ENCODE data around the gene CACNA1H. TPM values are rescaled to one million over a fixed set of nuclear protein-coding genes. Genes with fewer than 3 reads are reported as not detected.
"Not testable (repeated sequence)": the region's sequence is repeated elsewhere in the genome, so short reads cannot be mapped to it uniquely, and the experiment has no call there.

The CACNA1H gene
- total RNA-seq, 2 donors from 2014 or later = 67.3 to 79.2 TPM

DNA sequence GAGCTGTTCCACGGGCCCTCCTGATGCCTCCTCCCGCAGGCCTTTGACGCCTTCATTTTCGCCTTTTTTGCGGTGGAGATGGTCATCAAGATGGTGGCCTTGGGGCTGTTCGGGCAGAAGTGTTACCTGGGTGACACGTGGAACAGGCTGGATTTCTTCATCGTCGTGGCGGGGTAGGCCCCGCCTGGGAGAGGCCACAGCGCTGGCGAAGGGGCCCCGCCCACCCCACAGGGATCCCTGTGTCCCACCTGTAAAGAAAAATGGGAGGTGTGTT, 42.4 kb downstream of the CACNA1H start:
- intact Hi-C loops (cut with DNase I) = loop anchor here (2.0 kb wide), 1 partner anchor 89 kb away; no protein-coding TSS in a partner anchor

DNA sequence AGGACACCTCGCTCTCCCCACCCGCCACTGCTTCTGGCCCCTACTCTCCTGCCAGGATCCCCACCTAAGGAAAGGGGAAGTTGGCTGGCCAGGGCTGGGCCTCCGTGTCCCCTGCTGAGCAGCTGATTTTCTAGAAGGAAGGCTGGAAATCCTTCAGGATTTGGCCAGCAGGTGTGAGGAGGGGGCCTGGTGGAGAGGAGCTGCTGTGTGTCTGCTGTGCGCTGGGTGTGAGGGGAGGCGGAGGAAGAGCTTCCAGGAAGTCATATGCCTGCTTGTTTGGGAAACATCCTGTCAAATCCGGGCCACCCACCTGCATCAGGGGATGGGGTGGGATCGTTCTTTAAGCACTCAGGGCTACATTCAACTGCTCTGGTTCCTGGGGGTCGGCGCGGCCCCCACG, 43.6 kb downstream of the CACNA1H start:
- intact Hi-C loops (cut with DNase I) = no loop called here
- no peak for DNase-seq (ENCODE audit: low spot score)

More for the DNA sequence above, 42.4 kb downstream of the CACNA1H start:
- DNase-seq (ENCODE audit: low spot score) = no peak

DNA sequence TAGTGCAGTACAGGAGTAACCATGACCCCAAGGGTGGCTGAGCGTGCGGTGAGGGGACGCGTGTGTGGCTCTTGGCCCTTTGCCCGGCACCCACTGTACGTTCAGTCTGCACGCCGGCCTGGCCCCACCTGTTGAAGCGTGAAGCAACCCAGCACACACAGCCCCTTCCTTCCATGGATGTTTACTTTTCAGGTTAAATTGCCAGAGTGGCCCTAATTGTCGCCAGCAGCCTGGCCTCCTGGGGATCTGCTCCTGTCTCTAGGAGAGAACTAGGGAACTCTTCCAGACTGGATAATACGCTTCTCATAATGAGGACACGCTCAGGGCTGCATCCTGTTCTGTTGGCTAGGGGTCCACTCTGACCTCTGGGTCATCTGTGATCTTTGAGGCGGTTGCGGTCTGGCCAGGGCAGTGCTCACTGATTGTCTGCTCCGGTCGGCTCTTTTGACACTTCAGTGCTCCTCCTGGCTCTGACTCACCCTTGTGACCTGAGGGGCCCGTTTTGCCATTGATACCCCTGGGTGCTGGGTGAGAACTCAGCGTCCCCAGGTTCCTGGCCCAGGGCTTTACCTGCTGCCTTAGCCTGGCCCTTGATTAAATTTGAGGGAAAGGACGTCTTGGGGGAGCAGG, 44.4 kb downstream of the CACNA1H start:
- intact Hi-C loops (cut with DNase I) = no loop called here
- DNase-seq (ENCODE audit: low spot score) = no peak

DNA sequence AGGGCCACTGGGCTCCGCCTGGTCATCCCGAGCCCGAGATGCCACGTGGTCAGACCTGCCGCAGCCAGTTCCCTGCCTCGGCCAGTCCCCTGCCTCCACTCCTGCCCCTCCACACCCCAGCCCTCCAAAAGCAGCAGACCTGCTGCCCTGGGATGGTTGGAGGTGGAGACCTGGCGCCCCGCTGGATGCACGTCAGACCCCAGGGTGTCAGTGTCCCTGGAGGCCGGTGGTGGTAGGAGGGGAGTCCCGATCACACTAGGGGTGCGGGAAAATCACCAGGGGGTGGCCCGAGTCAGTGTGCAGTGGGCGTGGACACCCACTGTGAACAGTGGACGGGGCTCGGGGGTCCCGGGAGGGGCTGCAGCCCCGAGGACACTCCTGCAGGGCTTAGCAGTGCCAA, 45.3 kb downstream of the CACNA1H start:
- intact Hi-C loops (cut with DNase I) = no loop called here
- no peak for DNase-seq (ENCODE audit: low spot score)

DNA sequence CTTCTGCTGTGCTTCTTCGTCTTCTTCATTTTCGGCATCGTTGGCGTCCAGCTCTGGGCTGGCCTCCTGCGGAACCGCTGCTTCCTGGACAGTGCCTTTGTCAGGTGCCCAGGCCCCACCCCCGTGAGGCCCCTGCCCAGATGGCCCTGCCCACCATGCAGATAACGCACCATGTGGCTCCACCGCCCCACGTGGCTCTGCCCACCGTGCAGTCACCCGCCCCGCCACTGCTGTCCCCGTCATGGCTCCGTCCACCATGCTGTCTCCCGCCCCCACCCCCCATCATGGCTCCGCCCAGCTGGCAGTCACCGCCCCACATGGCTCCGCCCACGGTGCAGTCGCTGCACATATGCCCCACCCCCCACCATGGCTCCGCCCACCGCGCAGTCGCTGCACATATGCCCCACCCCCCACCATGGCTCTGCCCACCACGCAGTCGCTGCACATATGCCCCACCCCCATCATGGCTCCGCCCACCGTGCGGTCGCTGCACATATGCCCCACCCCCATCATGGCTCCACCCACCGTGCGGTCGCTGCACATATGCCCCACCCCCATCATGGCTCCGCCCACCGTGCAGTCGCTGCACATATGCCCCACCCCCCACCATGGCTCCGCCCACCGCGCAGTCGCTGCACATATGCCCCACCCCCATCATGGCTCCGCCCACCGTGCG, 45.9 kb downstream of the CACNA1H start:
- intact Hi-C loops (cut with DNase I) = not testable (repeated sequence)

DNA sequence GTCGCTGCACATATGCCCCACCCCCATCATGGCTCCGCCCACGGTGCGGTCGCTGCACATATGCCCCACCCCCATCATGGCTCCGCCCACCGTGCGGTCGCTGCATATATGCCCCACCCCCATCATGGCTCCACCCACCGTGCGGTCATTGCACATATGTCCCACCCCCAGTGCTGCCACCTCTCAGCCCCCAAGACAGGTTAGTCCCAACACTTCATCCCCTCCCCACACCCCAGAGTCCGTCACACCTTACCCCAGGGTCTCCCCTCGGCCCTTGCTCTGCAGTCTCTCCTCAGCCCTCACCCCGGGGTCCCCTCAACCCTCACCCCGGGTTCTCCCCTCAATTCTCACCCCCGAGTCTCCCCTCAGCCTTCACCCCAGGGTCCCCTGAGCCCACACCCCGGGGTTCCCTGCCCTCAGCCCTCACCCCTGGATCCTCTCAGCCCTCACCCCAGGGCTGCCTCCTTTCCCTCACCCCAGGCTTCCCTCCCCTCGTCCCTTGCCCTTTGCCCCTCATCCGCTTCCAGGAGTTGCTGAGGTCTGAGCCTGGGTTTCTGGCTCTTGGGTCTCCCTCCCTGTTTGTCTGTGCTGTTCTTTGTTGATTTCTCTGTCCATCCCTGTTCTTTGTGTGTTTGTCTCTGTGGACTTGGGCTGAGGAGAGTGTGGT, 46.6 kb downstream of the CACNA1H start:
- DNase-seq (ENCODE audit: low spot score) = no peak
- intact Hi-C loops (cut with DNase I) = no loop called here

More for the DNA sequence above, 45.9 kb downstream of the CACNA1H start:
- not testable (repeated sequence) for DNase-seq (ENCODE audit: low spot score)

DNA sequence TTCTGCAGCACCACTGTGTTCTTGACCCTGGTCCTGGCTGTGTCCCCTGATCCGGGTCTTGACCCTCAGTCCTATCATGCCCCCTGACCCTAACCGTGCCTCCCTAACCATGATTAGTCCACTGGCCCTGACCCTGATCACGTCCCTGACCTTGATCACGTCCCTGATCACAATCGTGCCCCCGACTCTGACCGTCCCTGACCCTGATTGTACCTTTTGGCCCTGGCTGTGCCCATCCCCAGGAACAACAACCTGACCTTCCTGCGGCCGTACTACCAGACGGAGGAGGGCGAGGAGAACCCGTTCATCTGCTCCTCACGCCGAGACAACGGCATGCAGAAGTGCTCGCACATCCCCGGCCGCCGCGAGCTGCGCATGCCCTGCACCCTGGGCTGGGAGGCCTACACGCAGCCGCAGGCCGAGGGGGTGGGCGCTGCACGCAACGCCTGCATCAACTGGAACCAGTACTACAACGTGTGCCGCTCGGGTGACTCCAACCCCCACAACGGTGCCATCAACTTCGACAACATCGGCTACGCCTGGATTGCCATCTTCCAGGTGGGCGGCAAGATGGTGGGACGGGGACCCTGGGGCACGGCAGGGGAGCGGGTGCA, 47.2 kb downstream of the CACNA1H start:
- intact Hi-C loops (cut with DNase I) = no loop called here
- no peak for DNase-seq (ENCODE audit: low spot score)

DNA sequence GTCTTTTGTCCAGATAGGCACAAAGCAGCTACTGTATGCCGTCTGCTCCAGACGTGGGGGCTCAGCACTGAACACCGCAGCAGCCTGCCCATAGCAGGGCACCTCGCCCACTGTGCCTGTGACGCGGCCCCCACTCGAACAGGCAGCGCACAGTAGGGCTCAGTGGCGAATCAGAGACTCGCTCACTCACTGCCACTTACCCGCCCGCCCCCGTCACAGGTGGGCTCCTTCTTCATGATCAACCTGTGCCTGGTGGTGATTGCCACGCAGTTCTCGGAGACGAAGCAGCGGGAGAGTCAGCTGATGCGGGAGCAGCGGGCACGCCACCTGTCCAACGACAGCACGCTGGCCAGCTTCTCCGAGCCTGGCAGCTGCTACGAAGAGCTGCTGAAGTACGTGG, 48.5 kb downstream of the CACNA1H start:
- DNase-seq (ENCODE audit: low spot score) = no peak

DNA sequence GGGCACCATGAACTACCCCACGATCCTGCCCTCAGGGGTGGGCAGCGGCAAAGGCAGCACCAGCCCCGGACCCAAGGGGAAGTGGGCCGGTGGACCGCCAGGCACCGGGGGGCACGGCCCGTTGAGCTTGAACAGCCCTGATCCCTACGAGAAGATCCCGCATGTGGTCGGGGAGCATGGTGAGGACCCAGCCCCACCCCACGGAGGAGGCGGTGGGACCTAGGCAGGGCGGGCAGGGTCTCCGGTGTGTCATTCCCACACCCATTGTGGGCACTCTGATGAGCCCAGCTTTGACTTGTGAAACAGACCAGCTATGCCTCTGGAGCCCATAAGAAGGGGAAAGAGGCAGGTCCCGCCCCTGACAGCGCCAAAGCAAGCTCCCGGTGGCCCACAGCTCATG, 49.4 kb downstream of the CACNA1H start:
- intact Hi-C loops (cut with DNase I) = no loop called here
- no peak for DNase-seq (ENCODE audit: low spot score)

More for the DNA sequence above, 48.5 kb downstream of the CACNA1H start:
- intact Hi-C loops (cut with DNase I) = no loop called here

DNA sequence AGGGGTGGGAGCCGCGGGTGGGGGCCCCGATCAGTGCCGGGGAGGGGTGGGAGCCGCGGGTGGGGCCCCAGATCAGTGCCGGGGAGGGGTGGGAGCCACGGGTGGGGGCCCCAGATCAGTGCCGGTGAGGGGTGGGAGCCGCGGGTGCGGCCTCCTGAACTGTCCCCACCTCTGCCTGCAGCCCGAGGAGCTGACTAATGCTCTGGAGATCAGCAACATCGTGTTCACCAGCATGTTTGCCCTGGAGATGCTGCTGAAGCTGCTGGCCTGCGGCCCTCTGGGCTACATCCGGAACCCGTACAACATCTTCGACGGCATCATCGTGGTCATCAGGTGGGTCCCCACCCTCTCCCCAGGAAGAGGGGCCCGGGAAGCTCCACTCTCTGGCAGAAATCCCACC, 52.0 kb downstream of the CACNA1H start:
- intact Hi-C loops (cut with DNase I) = no loop called here
- no peak for DNase-seq (ENCODE audit: low spot score)

DNA sequence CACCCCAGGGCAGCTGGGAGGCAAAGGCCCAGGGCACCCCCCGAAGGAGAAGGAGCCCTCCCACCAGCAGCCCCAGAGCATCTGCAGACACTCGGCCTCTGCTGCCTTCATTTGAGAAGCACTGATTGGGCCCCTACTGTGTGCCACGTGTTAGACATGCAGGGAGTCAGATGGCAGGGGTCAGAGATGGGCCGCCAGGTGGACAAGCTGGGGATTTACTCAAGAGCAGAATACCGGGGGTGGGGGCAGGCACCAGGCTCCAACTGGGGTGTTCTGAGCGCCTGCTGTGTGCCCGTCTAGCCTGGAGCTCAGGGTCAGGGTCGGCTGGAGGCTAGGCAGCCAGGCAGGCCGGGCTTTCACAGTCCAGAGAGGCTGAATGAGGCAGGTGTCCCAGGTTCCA, 53.4 kb downstream of the CACNA1H start:
- DNase-seq (ENCODE audit: low spot score) = no peak
- intact Hi-C loops (cut with DNase I) = no loop called here

DNA sequence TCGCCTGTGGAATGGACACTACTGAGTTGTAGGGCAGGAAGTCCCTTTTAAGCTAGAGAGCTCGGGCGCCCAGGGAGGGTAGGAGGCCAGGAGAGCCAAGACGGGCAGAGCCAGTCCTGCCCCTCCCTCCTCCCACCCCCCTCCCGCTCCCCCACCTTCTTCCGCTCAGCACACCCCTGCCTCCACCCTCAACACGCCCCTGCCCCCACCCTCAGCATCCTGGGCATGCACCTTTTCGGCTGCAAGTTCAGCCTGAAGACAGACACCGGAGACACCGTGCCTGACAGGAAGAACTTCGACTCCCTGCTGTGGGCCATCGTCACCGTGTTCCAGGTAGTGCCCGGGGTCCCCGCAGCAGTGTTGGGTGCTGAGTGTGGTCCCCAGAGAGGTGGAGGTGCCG, 53.9 kb downstream of the CACNA1H start:
- intact Hi-C loops (cut with DNase I) = no loop called here
- DNase-seq (ENCODE audit: low spot score) = no peak

DNA sequence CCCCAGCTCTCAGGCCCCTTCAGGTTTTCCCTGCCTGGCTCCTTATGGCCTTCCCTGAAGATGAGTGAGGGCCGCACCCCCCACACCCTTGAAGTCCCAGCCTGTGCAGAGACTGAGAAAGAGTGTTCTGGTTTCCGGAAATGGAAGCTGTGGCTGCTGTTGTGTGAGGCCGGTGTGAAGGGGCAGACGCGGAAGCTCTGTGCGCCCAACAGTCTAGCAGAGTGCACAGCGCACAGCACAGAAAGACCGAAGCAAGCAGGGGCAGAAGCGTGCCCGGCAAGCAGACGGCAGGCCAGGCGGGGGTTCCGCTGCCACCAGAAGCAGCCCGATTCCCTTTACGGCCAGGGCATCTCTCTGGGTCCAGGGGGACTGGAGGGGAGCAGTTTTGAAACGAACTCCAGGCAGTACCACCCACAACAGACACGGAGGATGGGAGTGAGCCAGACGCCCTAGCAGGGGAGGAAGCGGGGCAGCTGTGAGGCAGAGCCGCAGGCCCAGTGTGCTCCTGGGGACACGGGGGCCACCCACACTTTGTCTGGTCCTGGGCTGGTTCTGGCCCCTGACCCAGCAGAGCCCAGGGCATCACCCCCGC, 55.4 kb downstream of the CACNA1H start:
- DNase-seq (ENCODE audit: low spot score) = no peak
- intact Hi-C loops (cut with DNase I) = no loop called here

DNA sequence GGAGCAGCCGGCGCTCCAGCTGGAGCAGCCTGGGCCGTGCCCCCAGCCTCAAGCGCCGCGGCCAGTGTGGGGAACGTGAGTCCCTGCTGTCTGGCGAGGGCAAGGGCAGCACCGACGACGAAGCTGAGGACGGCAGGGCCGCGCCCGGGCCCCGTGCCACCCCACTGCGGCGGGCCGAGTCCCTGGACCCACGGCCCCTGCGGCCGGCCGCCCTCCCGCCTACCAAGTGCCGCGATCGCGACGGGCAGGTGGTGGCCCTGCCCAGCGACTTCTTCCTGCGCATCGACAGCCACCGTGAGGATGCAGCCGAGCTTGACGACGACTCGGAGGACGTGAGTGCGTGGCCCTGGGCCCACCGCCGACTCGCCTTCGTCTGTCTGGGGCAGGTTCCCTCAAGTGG, 56.2 kb downstream of the CACNA1H start:
- no peak for DNase-seq (ENCODE audit: low spot score)

DNA sequence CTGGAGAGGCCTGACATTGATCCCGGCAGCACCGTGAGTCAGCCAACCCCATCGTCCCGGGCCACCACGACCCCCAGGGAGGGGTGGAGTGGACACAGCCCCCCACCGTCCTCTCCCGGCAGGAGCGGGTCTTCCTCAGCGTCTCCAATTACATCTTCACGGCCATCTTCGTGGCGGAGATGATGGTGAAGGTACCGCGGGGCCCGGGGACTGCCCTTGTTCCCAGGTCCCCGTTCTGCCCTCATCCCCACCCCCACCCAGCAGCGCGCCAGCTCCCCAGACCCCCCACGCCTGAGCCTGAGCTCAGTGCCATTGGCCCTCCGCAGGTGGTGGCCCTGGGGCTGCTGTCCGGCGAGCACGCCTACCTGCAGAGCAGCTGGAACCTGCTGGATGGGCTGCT, 57.6 kb downstream of the CACNA1H start:
- DNase-seq (ENCODE audit: low spot score) = no peak
- intact Hi-C loops (cut with DNase I) = no loop called here

More for the DNA sequence above, 56.2 kb downstream of the CACNA1H start:
- intact Hi-C loops (cut with DNase I) = no loop called here

DNA sequence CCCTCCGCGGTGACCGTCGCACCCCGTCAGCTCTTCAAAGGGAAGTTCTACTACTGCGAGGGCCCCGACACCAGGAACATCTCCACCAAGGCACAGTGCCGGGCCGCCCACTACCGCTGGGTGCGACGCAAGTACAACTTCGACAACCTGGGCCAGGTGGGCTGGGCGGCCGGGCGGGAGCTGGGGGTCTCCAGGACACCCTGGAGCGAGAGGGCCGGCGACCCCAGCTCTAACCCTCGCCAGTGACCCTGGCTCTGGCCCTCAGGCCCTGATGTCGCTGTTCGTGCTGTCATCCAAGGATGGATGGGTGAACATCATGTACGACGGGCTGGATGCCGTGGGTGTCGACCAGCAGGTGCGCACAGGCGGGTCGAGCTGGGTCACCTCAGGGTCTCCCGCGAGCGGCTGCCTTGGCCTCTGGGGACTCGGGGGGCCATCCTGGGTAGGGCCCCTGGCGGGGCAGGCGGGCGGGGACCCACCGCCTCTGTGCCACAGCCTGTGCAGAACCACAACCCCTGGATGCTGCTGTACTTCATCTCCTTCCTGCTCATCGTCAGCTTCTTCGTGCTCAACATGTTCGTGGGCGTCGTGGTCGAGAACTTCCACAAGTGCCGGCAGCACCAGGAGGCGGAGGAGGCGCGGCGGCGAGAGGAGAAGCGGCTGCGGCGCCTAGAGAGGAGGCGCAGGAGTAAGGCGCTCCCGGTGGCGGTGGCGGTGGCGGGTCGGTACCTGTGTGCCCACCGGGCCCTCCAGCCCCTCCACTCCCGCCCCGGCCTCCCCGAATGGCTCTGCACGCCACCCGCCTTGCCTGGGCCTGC, 58.8 kb downstream of the CACNA1H start:
- intact Hi-C loops (cut with DNase I) = no loop called here
- DNase-seq (ENCODE audit: low spot score) = no peak

DNA sequence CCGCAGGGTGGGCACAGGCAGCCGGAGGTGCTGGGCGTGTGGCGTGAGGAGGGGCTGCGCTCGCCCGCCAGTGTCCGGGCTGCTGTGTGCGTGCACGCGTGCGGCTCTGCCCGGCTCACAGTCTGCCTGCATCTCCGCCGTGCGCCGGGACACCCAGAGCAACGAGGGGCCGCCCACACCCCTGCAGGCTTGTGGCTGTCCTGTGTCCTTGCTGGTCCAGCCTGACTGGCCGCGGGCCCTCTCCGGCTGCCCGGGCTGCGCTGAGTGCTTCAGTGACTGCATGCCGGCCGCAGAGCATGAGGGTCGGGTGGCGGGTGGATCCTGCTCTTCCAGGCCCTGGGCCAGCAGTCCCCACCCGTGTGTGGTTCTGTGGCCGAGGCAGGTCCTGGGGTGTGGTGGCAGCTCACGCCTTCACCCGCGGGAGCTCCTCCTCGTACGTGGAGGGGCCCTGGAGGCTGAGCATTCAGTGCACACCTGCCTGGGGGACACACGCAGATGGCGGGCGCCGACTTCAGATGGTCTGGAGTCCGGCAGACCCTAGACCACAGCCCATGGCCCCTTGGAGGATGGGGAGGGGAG, 59.8 kb downstream of the CACNA1H start:
- DNase-seq (ENCODE audit: low spot score) = no peak
- intact Hi-C loops (cut with DNase I) = no loop called here

DNA sequence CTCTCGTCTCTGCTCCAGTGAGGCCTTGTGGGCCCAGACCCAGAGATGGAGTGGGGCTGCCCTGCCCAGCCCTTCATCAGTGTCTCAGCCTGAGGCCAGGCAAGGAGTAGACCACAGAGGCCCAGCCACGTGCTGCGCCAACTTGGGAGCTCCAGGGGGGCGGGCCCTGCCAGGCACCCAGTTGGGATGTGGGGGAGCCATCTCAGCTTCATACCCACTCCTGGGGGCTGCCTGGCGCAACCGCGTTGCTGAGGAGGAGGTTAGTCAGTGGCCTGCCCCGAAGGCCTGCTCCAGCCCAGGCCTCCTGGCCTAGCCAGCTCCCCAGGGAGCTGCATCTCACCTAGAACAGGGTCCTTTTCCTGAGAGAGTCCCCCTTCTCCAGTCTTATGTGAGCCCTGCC, 60.3 kb downstream of the CACNA1H start:
- intact Hi-C loops (cut with DNase I) = no loop called here
- DNase-seq (ENCODE audit: low spot score) = no peak

DNA sequence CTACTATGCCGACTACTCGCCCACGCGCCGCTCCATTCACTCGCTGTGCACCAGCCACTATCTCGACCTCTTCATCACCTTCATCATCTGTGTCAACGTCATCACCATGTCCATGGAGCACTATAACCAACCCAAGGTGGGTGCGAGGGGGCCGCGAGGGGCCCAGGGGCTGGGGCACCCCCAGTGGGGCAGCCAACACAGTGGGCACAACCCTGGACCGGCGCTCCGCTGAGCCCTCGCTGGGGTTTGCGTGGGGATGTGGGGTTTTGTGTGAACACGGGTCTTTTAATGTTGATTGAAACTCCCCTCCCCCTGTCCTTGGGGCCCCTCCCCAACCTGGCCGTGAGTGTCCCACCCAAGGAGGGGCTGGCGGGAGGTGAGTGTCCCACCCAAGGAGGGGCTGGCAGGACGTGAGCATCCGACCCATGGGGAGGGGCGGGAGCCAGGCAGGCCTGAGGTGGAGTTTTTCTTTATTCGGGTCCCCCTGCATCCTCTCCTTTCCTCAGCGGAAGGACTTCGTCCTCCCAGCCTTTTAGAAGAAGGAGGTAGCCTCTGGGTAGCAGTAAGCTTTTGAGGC, 61.0 kb downstream of the CACNA1H start:
- DNase-seq (ENCODE audit: low spot score) = no peak
- intact Hi-C loops (cut with DNase I) = no loop called here

Measured in posterior vena cava (tissue), 2 donors.